Brain microvascular endothelial cell (primary cell): ENCODE results near the gene CYP11A1.
"Not testable (repeated sequence)": the region's sequence is repeated elsewhere in the genome, so short reads cannot be mapped to it uniquely, and the experiment has no call there.

ENCODE experiments used
- DNase-seq: peaks from one replicate; pipeline ENCODE4 v3.0.0-alpha.2; 2020
- H3K27ac ChIP-seq: fragments of 250-450 bp; sonication (Bioruptor Pico); 2 replicates; pipeline ENCODE4 v1.5.1; 2020; ENCODE audit warnings: mild to moderate bottlenecking, moderate library complexity
- H3K27me3 ChIP-seq: fragments of 250-450 bp; sonication (Bioruptor Pico); replicated peaks from 2 replicates; pipeline ENCODE4 v1.5.1; 2020; ENCODE audit warnings: mild to moderate bottlenecking
- H3K36me3 ChIP-seq: fragments of 250-450 bp; sonication (Bioruptor Pico); replicated peaks from 2 replicates; pipeline ENCODE4 v1.5.1; 2020; ENCODE audit warnings: mild to moderate bottlenecking
- H3K4me3 ChIP-seq: 2 replicates; pipeline ENCODE4 v1.5.1; 2011; ENCODE audit warnings: low read depth, mild to moderate bottlenecking, control low read depth, low read length, moderate library complexity
- CTCF ChIP-seq: IDR thresholded peaks from 2 replicates; pipeline ENCODE4 v1.5.1; 2011; ENCODE audit warnings: low read depth, mild to moderate bottlenecking, moderate library complexity, low read length, control low read depth, inconsistent platforms; ENCODE audit errors: missing control alignments
- in situ Hi-C: cut with HindIII; loops from 2 replicates; pipeline ENCODE4 v1.10.0; 2017; ENCODE audit warnings: low sequenced_read_pairs, low pct_ligation_motif_present

CYP11A1 gene

GRCh38 chr15:74364936-74365597 is 2.4 kb downstream of the CYP11A1 start:
- in situ Hi-C loops, result loop anchor here (25.0 kb wide), 1 partner anchor 397 kb away; no protein-coding TSS in a partner anchor

GRCh38 chr15:74362482-74362881 is 5.0 kb downstream of the CYP11A1 start:
- in situ Hi-C loops, result loop anchor here (25.0 kb wide), 1 partner anchor 400 kb away; no protein-coding TSS in a partner anchor
- H3K27ac ChIP-seq, result no peak overlapping the region

More at GRCh38 chr15:74364936-74365597, 2.4 kb downstream of the CYP11A1 start:
- Histone ChIP-seq H3K27ac (no peak overlapping the region), H3K4me3 (peak overlapping the region; percentile 61), H3K36me3 (no peaks in the 10 kb centered on the region), H3K27me3 (no peaks in the 10 kb centered on the region)
- no peak for TF ChIP-seq CTCF
- DNase-seq, result no peak

GRCh38 chr15:74360855-74361254 is 6.6 kb downstream of the CYP11A1 start:
- in situ Hi-C loops, result loop anchor here (25.0 kb wide), 1 partner anchor 401 kb away; no protein-coding TSS in a partner anchor
- not testable (repeated sequence) for H3K4me3 ChIP-seq, H3K27me3 ChIP-seq, DNase-seq, H3K36me3 ChIP-seq, H3K27ac ChIP-seq

More at GRCh38 chr15:74362482-74362881, 5.0 kb downstream of the CYP11A1 start:
- no peak overlapping the region for H3K4me3 ChIP-seq
- no peaks in the 10 kb centered on the region for H3K27me3 ChIP-seq
- no peak for TF ChIP-seq CTCF
- DNase-seq, result no peak
- H3K36me3 ChIP-seq, result no peaks in the 10 kb centered on the region

GRCh38 chr15:74359376-74359775 is 8.1 kb downstream of the CYP11A1 start:
- in situ Hi-C loops, result loop anchor here (25.0 kb wide), 1 partner anchor 403 kb away; no protein-coding TSS in a partner anchor
- H3K4me3 ChIP-seq, DNase-seq, H3K36me3 ChIP-seq, H3K27me3 ChIP-seq, H3K27ac ChIP-seq: not testable (repeated sequence)

GRCh38 chr15:74357514-74357913 is 9.9 kb downstream of the CYP11A1 start:
- not testable (repeated sequence) for DNase-seq, H3K36me3 ChIP-seq, H3K27ac ChIP-seq, H3K27me3 ChIP-seq, H3K4me3 ChIP-seq
- in situ Hi-C loops, result loop anchor here (25.0 kb wide), 1 partner anchor 405 kb away; no protein-coding TSS in a partner anchor

GRCh38 chr15:74356050-74356449 is 11.4 kb downstream of the CYP11A1 start:
- not testable (repeated sequence) for H3K27me3 ChIP-seq, H3K4me3 ChIP-seq, DNase-seq, H3K36me3 ChIP-seq, H3K27ac ChIP-seq
- in situ Hi-C loops, result loop anchor here (25.0 kb wide), 1 partner anchor 406 kb away; no protein-coding TSS in a partner anchor

GRCh38 chr15:74353992-74354391 is 13.5 kb downstream of the CYP11A1 start:
- in situ Hi-C loops, result loop anchor here (25.0 kb wide), 1 partner anchor 408 kb away; no protein-coding TSS in a partner anchor
- not testable (repeated sequence) for H3K27ac ChIP-seq, H3K36me3 ChIP-seq, H3K27me3 ChIP-seq, H3K4me3 ChIP-seq, DNase-seq

GRCh38 chr15:74352393-74352910 is 15.0 kb downstream of the CYP11A1 start:
- Histone ChIP-seq H3K4me3 (no peak overlapping the region), H3K27me3 (no peaks in the 10 kb centered on the region), H3K27ac (no peak overlapping the region), H3K36me3 (no peaks in the 10 kb centered on the region)
- DNase-seq, result no peak
- in situ Hi-C loops, result loop anchor here (25.0 kb wide), 1 partner anchor 410 kb away; no protein-coding TSS in a partner anchor
- no peak for TF ChIP-seq CTCF
